Suprapubic skin (tissue), 4 donors: ENCODE results near the gene TMEM163. TPM values are rescaled to one million over a fixed set of nuclear protein-coding genes. Genes with fewer than 3 reads are reported as not detected.

Experiments
- DNase-seq, 2 donors: peaks; one replicate each; pipeline ENCODE4 v3.0.0-alpha.2; 2019; ENCODE audit warnings: low spot score in 2 of 2
- H3K27ac ChIP-seq: fragments of 200-600 bp; sonication (generic); one replicate; pipeline ENCODE4 v1.5.1; 2019
- H3K27me3 ChIP-seq: fragments of 200-600 bp; sonication (generic); one replicate; pipeline ENCODE4 v1.5.1; 2019
- H3K36me3 ChIP-seq: fragments of 200-600 bp; sonication (generic); one replicate; pipeline ENCODE4 v1.5.1; 2019
- H3K4me1 ChIP-seq: fragments of 200-600 bp; sonication (generic); one replicate; pipeline ENCODE4 v1.5.1; 2019
- H3K4me3 ChIP-seq: fragments of 200-600 bp; sonication (generic); one replicate; pipeline ENCODE4 v1.5.1; 2019; ENCODE audit warnings: mild to moderate bottlenecking
- H3K9me3 ChIP-seq: fragments of 200-600 bp; sonication (generic); one replicate; pipeline ENCODE4 v1.5.1; 2019
- EP300 ChIP-seq: sonication (generic); formaldehyde crosslinking; IDR thresholded peaks from one replicate; pipeline ENCODE4 v1.6.1; 2017; ENCODE audit warnings: antibody characterized with exemption
- POLR2A ChIP-seq, 2 donors: fragments of 450-650 bp; IDR thresholded peaks; one replicate each; pipeline ENCODE4 v1.6.1; 2017; ENCODE audit warnings: antibody characterized with exemption in 2 of 2, mild to moderate bottlenecking in 2 of 2, moderate library complexity in 2 of 2
- POLR2AphosphoS5 ChIP-seq, 3 donors: sonication (generic); formaldehyde crosslinking; IDR thresholded peaks; one replicate each; pipeline ENCODE4 v1.6.1; 2017; ENCODE audit warnings: antibody characterized with exemption in 3 of 3
- WGBS: methylation state at CpG from one replicate; pipeline ENCODE4 v1.1.5; 2018; 5-methylcytosine and 5-hydroxymethylcytosine counted together
- total RNA-seq, 4 donors: library from RNA; depleted of rRNA; stranded (reverse); fragments of >200 nt; gene quantifications; one replicate each; pipeline ENCODE4 v1.1.0, GENCODE V29; 2016
- TF ChIP-seq, protein P1 (sequence below), 2 donors: fragments of 200-600 bp in 1 of 2; fragments of 450-650 bp in 1 of 2; sonication (generic) in 1 of 2; IDR thresholded peaks; one replicate each; pipeline ENCODE4 v1.5.1; 2016 to 2019; ENCODE audit warnings: antibody characterized with exemption in 2 of 2, mild to moderate bottlenecking in 1 of 2, moderate library complexity in 1 of 2

The TMEM163 gene
- total RNA-seq, 4 donors from 2014 or later, result 0.23 to 0.72 TPM; not detected in 2

DNA sequence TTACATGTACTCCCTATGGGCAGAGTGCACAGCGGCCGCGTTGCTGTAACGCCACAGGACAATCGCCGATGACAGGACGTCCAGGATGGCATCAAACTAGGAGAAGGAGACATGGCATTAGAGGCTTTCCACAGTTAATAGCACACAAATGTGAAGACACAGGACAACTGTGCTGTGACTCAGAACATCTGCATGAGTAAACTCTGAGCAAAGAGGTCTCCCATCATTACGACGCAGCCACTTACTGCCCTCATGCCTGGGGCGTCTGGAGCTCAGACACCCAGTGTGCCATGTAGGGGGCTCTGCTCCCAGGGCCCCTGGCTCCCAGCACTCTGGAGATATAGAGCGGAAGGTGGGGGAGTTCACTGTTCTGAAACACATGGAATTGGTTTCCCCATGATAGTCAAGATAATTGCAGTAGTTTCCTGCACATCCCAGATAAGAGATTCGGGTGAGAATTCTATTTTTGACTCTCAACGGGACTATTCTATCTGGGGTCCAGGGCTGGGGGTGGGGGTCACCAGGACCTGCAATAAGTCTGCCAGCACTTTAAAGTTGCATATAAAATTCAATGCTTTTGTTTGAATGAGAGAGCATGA is 168.1 kb downstream of the TMEM163 start:
- Histone ChIP-seq H3K4me1 (no peaks in the 10 kb centered on the region), H3K4me3 (no peak overlapping the region), H3K36me3 (no peaks in the 10 kb centered on the region), H3K27me3 (no peaks in the 10 kb centered on the region), H3K27ac (no peak overlapping the region), H3K9me3 (no peaks in the 10 kb centered on the region)
- TF ChIP-seq POLR2A (IDR thresholded peaks at IDR 0.05) (no peak), EP300 (no peak), POLR2AphosphoS5 (IDR thresholded peaks at IDR 0.05) (no peak)
- TF ChIP-seq, protein P1, sequence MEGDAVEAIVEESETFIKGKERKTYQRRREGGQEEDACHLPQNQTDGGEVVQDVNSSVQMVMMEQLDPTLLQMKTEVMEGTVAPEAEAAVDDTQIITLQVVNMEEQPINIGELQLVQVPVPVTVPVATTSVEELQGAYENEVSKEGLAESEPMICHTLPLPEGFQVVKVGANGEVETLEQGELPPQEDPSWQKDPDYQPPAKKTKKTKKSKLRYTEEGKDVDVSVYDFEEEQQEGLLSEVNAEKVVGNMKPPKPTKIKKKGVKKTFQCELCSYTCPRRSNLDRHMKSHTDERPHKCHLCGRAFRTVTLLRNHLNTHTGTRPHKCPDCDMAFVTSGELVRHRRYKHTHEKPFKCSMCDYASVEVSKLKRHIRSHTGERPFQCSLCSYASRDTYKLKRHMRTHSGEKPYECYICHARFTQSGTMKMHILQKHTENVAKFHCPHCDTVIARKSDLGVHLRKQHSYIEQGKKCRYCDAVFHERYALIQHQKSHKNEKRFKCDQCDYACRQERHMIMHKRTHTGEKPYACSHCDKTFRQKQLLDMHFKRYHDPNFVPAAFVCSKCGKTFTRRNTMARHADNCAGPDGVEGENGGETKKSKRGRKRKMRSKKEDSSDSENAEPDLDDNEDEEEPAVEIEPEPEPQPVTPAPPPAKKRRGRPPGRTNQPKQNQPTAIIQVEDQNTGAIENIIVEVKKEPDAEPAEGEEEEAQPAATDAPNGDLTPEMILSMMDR (IDR thresholded peaks at IDR 0.05), result no peak
- no peak for DNase-seq
- 82% methylated on average over 13 of the region's 13 CpGs for WGBS

DNA sequence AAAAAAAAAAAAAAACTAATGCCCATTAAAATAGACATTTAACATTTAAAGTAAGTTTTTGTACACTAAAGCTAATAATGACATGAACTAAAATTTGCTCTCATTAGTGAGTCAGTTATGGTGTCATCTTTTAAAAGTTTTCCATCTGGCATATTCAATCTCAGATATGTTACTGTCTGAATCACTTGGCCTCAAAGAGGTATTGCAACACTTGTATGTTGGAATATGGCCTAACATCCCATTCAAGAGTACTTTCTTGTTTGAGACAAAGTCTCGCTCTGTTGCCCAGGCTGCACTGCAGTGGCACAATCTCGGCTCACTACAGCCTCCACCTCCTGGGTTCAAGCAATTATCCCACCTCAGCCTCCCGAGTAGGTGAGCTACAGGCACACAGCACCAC is 169.7 kb downstream of the TMEM163 start:
- 54% methylated on average over 3 of the region's 3 CpGs for WGBS
- DNase-seq, result no peak
- H3K36me3 ChIP-seq, result no peaks in the 10 kb centered on the region
- H3K4me3 ChIP-seq, result no peak overlapping the region
- no peaks in the 10 kb centered on the region for H3K9me3 ChIP-seq
- H3K27ac ChIP-seq, result no peak overlapping the region
- H3K27me3 ChIP-seq, result no peaks in the 10 kb centered on the region
- no peak for TF ChIP-seq POLR2A (IDR thresholded peaks at IDR 0.05)
- TF ChIP-seq POLR2AphosphoS5 (IDR thresholded peaks at IDR 0.05), result no peak
- H3K4me1 ChIP-seq, result no peaks in the 10 kb centered on the region

DNA sequence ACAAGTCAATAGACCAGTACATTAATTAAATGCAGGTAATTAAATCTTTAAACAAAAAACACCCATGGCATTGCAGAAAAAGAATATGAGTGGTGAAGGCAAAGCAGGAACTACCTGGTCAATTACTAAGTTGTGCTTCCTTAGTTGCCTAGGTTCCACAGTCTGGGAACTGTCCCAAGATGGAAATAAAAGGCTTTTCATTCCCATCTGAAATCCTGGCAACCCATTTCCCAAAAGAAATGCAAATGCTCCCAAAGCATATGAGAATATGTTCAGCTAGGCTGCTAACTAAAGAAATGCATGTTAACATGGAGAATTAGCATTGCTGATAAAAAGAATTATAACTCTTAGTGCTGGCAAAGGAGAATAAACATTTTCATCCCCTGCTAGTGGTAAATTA is 177.8 kb downstream of the TMEM163 start:
- Histone ChIP-seq H3K4me3 (no peak overlapping the region), H3K27me3 (no peaks in the 10 kb centered on the region), H3K36me3 (no peaks in the 10 kb centered on the region), H3K27ac (no peak overlapping the region), H3K9me3 (no peaks in the 10 kb centered on the region), H3K4me1 (no peaks in the 10 kb centered on the region)
- TF ChIP-seq POLR2AphosphoS5 (IDR thresholded peaks at IDR 0.05) (no peak), POLR2A (IDR thresholded peaks at IDR 0.05) (no peak), EP300 (no peak)
- TF ChIP-seq, protein P1 (IDR thresholded peaks at IDR 0.05), result no peak
- no peak for DNase-seq

DNA sequence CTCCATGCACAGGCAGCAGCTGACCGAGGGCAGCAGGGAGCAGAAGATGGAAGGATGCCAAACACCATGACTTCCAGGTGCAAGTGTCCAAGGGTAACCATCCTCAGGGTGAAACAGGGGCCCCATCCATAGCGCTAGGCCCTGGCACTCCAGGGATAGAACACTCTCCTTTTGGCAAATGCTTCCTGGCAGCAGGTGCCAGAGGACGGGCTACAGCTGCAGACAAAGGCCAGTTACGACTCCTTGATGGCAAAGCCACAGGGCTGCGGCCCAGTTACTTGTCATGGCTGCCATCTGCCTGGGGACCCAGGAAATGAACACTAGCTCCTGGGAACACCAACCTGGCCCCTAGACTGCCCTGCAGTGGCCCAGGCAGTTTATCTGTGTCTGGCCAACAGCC is 178.8 kb downstream of the TMEM163 start:
- Histone ChIP-seq H3K36me3 (no peaks in the 10 kb centered on the region), H3K4me3 (no peak overlapping the region), H3K27ac (no peak overlapping the region), H3K27me3 (no peaks in the 10 kb centered on the region), H3K4me1 (no peaks in the 10 kb centered on the region), H3K9me3 (no peaks in the 10 kb centered on the region)
- no peak for DNase-seq
- TF ChIP-seq, protein P1 (IDR thresholded peaks at IDR 0.05), result no peak
- TF ChIP-seq POLR2A (IDR thresholded peaks at IDR 0.05), result no peak
- TF ChIP-seq EP300, result no peak
- no peak for TF ChIP-seq POLR2AphosphoS5 (IDR thresholded peaks at IDR 0.05)
- WGBS, result 73% methylated on average over 4 of the region's 5 CpGs

DNA sequence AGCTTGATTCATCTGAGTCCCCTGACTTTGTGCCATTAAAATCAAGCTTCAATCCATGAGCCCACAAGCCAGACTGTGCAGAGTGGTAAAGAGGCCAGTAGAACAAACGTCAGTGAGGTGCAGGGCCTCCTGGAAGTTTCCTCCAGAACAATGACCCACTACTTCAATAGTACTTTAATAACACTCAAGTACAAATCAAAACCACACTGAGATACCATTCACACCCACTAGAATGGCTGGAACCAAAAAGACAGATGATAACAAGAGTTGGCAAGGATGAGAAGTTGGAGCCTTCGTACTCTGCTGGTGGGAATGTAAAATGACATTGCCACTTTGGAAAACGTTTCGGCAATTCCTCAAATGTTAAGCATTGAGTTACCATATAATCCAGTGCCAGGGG is 181.1 kb downstream of the TMEM163 start:
- no peaks in the 10 kb centered on the region for H3K9me3 ChIP-seq
- DNase-seq, result no peak
- H3K27me3 ChIP-seq, result no peaks in the 10 kb centered on the region
- H3K27ac ChIP-seq, result no peak overlapping the region
- 55% methylated on average over 4 of the region's 4 CpGs for whole genome bisulfite sequencing
- no peaks in the 10 kb centered on the region for H3K4me1 ChIP-seq
- TF ChIP-seq EP300 (no peak), POLR2AphosphoS5 (IDR thresholded peaks at IDR 0.05) (no peak), POLR2A (IDR thresholded peaks at IDR 0.05) (no peak)
- TF ChIP-seq, protein P1 (IDR thresholded peaks at IDR 0.05), result no peak
- no peak overlapping the region for H3K4me3 ChIP-seq
- no peaks in the 10 kb centered on the region for H3K36me3 ChIP-seq

DNA sequence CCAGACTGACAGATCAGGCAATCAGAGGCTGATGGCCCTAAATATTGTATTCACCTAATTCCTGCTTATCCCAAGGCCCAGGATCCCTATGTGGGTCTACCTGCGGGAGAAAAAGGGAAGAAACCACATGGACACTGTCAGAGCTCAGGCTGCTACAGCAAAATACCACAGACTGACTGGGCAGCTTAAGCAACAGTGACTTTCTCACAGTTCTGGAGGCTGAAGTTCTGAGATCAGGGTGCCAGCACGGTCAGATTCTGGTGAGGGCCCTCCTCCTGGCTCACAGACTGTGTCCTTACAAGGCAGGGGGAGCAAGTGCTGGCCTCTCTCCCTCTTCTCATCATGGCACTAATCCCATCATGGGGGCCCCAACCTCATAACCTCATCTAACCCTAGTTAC is 181.7 kb downstream of the TMEM163 start:
- Histone ChIP-seq H3K27ac (no peak overlapping the region), H3K4me1 (no peaks in the 10 kb centered on the region), H3K9me3 (no peaks in the 10 kb centered on the region), H3K27me3 (no peaks in the 10 kb centered on the region), H3K36me3 (no peaks in the 10 kb centered on the region), H3K4me3 (no peak overlapping the region)
- TF ChIP-seq, protein P1 (IDR thresholded peaks at IDR 0.05), result no peak
- TF ChIP-seq POLR2AphosphoS5 (IDR thresholded peaks at IDR 0.05) (no peak), POLR2A (IDR thresholded peaks at IDR 0.05) (no peak), EP300 (no peak)
- DNase-seq, result no peak
- 94% methylated on average over 2 of the region's 2 CpGs for WGBS
